GM18909 (cell line): ENCODE data around the gene C1orf146.
"Not testable (repeated sequence)": the region's sequence is repeated elsewhere in the genome, so short reads cannot be mapped to it uniquely, and the experiment has no call there.

ENCODE experiments used
- ATAC-seq: cut with Tn5 transposase; IDR thresholded peaks from one replicate; pipeline ENCODE4 v1.9.1; 2021; ENCODE audit warnings: mild to moderate bottlenecking; ENCODE audit not compliant: unreplicated experiment, poor library complexity

The C1orf146 gene

GRCh38 chr1:92217721-92218120 lies at the start of gene C1orf146:
TSS of gene C1orf146 (plus strand) at chr1:92217915. CDS start at chr1:92231421, 13,506 bp downstream.
- ATAC-seq: no peak

- no peak for ATAC-seq
Measured at GRCh38 chr1:92168657-92169056, 49.1 kb upstream of the C1orf146 start.

DNA sequence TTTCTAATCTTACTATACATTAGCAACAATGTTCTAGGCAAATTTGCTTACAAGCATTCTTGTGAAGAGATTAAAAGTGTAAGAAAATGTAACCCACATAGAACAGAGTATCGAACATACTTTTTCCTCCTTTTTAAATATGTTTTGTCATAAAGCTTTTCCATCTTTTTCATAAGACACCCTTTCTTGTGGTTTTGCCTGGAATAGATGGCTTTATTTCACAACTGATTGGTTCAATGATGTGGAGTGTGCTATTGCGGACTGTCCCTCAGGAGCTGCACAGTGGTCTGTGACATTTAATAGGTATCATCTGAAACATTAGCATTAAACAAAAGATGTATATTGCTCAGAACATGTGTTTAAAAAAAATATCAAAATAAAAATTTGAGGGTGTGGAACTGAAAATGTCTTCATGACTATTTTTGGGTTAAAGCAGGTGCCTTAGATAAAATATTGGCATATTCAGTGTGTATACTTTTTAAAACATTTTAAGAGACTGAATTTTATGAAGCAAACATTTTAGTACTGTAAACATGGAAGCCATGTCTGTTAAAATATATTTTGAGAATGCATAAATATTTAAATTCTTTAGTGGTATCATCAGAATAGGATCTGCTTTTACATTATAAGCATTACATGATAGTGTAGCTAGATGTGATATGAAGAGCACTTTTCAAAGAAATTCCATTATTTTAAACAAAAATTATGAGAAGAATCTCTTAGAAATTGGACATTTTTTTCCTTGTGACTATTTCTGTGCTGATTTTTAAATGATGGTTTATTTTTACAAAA lies 48.3 kb upstream of the C1orf146 start:
- ATAC-seq: no peak

- no peak for ATAC-seq
Measured at GRCh38 chr1:92184632-92185031, 33.1 kb upstream of the C1orf146 start.

GRCh38 chr1:92186081-92186480 lies 31.6 kb upstream of the C1orf146 start:
- no peak for ATAC-seq

DNA sequence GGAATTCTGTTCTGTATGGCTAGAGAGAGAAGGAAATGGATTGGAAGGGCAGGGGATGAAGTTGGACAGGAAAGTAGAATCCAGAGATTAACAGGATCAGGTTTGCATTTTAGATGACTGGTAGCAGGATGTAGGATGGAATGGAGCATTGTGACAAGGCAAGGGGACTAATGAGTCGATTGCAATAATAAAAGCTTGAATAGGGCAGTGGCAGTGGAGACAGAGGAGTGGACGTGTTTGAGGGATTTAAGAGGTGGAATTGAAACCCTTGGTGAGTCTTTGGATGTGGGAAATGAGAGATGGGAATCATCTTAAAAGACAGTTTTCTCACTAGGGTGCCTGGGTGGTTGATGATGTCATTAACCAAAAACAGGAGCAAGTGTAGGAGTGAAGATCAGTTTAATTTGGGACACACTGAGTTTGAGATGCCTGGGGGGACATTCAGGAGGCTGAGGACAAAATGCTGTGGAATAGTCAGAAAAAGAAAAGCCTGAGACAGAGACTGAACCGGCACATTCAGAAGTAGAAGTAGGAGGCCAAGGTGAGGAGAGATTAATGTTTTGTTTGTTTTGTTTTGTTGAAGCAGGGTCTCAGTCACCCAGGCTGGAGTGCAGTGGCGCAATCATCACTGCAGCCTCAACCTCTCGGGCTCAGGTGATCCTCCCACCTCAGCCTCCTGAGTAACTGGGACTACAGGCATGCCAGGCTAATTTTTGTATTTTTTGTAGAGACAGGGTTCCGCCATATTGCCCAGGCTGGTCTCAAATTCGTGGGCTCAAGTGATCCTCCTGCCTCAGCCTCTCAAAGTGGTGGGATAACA lies 29.1 kb upstream of the C1orf146 start:
- no peak for ATAC-seq

GRCh38 chr1:92191726-92192125 lies 26.0 kb upstream of the C1orf146 start:
- ATAC-seq: no peak

- no peak for ATAC-seq
Measured at GRCh38 chr1:92192246-92192645, 25.5 kb upstream of the C1orf146 start.

- ATAC-seq: no peak
Measured at GRCh38 chr1:92194511-92194910, 23.2 kb upstream of the C1orf146 start.

DNA sequence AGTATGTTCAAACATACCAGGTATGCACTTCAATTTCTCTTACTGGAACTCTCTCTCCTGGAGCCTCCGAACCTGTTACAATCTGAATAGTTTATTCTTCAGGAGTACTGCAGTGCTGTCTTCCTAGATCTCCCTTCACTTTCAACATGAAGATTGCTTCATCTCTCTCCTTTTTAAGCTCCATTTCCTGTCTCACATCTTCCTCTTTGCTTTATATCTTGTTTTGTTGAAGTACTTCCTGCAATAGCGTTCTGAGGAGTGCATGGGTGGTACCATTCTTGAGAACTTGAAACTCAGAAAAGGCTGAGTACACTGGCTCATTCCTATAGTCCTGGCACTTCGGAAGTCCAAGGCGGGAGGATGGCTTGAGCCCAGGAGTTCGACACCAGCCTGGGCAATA lies 15.7 kb upstream of the C1orf146 start:
- no peak for ATAC-seq

DNA sequence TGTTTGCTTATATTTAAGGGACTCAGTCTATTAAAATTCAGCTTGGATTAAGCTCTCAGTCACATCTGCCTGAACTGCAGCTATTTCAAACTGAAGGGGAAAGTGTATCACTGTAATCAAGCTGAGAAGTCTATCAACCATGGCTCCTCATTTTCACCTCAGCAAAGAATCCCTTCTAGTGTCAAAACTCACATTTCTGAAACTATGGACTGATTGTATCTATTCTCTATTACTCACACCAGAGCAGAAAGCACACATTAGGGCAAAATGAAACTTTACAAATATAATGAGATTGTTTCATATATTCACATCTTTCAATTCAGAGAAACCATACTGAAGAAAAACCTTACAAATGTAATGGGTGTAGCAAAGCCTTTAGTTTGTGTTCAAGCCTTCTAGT lies 14.6 kb upstream of the C1orf146 start:
- no peak for ATAC-seq

DNA sequence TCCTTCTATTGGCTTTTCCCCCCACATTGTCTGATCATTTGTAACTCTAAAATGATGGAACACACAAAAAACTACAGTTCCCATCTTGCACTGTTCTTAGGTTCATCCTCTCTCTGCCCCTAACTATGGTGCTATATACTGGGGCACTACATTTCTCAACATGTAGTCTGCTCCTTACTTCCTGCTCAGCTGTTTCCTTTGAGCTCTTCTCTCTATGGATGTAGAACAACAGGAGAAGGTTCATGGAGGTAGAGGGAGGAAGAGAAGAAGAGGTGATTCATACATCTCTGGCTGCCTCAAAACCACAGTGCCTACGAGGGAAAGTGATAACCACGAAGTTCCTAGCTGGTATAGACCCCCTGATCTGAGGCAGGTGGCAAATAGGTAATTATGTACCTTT lies 7.0 kb upstream of the C1orf146 start:
- ATAC-seq: no peak

DNA sequence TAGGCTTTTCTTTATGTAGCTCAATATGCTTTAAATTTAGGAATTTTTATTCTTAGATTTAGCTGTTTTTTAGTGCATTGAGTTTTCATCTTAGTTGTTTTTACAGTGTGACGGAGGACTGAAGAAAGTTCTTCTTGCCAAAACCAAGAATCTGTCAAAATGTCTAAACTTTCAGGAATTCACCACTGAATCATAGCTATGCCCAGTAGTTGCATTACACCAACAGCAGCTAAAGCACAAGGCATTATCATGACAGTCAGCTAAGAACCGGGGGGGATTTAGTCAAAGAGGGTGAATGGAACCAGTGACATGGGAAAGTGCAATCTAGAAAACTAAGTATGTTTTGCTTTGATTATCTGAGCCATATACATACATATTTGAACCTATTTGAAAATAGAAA lies 6.5 kb upstream of the C1orf146 start:
- no peak for ATAC-seq

GRCh38 chr1:92218559-92218958 lies 844 bp downstream of the C1orf146 start:
- ATAC-seq: no peak

DNA sequence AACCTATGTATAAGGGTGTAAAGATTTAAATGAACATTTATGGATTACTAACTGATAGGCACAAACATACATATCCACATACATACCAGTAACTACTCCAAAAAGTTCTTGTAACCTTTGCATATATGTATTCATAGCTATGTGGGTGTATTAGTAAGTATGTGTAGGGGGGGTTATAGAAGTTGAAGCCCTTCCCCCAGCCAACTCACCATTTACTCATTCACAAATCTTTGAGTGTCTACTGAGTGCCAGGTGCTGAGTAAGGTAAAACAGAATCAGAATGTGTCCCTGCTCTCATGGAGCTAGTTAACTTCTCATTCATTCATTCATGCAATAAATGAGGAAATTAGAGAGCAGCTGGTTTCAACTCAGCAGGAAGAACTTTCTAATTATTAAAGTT lies 1.3 kb downstream of the C1orf146 start:
- ATAC-seq: no peak

GRCh38 chr1:92228401-92228800 lies 10.7 kb downstream of the C1orf146 start:
- no peak for ATAC-seq

DNA sequence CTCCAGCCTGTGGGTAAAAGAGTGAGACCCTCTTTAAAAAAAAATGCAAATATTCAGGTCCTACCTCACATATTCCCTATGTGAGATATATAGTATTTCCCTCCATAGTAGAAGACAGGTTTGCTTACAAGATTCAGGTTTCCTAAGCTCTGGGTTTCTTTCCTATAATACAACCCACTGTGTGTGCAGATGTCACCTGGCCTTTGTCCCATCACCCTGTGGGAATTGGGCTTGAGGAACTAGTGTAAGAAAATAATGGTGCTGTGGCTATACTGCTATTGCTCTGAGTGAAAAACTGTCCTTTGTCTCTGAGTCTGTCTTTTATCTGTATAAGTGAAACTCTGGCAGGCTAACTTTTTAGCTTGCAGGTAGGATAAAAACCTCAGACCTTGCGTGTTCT lies 13.0 kb downstream of the C1orf146 start:
- no peak for ATAC-seq

DNA sequence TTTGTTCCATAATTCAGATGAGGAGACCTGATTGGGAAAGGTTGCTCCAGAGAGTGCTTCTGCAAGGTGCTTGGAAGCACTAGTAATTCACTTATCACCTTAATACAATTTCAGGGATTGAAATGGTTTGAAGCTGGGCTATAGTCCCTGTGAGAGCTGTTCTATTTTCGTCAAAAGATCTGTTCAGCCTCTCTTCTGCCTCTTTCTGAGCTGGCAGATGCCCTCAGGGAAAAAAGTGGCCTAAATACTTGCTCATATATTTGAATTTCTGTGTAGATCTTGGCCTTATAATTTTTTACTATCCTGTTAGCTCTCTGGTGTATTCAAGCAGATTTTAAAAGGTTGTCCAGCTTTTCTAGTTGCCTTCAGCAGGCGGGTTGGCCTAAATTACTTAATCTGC lies 22.3 kb downstream of the C1orf146 start:
- no peak for ATAC-seq

GRCh38 chr1:92244376-92244775 lies 26.7 kb downstream of the C1orf146 start:
- ATAC-seq: no peak

DNA sequence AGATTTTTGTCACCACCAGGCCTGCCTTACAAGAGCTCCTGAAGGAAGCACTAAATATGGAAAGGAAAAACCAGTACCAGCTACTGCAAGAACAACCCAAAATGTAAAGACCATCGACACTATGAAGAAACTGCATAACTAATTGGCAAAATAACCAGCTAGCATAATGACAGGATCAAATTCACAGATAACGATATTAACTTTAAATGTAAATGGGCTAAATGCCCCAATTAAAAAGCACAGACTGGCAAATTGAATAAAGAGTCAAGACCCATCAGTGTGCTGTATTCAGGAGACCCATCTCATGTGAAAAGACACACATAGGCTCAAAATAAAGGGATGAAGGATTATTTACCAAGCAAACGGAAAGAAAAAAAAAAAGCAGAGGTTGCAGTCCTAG lies 37.0 kb downstream of the C1orf146 start:
- not testable (repeated sequence) for ATAC-seq

- ATAC-seq: no peak
Measured at GRCh38 chr1:92259350-92259749, 41.6 kb downstream of the C1orf146 start.

DNA sequence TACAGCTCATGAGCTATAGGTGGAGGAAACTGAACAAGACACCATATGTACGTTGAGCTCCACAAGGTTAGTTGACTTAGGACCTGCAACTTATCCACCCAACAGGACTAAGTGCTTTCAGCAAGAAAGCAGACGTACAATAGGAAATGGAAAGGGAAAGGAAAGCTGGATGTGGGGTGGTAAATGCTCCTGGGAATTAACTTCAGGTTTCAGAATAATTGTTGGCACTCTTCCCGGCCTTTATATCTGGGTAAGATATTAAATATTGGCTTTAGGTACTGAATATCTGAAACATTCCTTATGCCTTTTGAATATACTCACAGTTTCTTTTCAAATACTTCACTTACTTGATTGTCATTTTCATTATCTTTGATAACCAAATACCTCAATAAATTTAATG lies 44.8 kb downstream of the C1orf146 start:
- ATAC-seq: no peak
